ENCODE results near the gene P2RX7. TPM values are rescaled to one million over a fixed set of nuclear protein-coding genes. Genes with fewer than 3 reads are reported as not detected.

Gene P2RX7
- total and polyA plus RNA-seq, 9 of the 15 experiments (the other 6 are each of a cell fraction or from before 2014, with no cell fraction given) = 0.04 to 0.65 (median 0.30) TPM

GRCh38 chr12:121128908-121129810 lies 3.5 kb upstream of the P2RX7 start (continued):
- TF ChIP-seq AFF4 (CRISPR knock-in tag; IDR thresholded peaks at IDR 0.05) = 0 out of 2 replicates have a peak, but pooled peaks have one; percentile 47
- TF ChIP-seq HDAC3 (IDR thresholded peaks at IDR 0.05; ENCODE audit: borderline replicate concordance, partially characterized antibody) = no peak
- peak; percentile 92 for TF ChIP-seq VEZF1 (CRISPR knock-in tag; IDR thresholded peaks at IDR 0.05)
- TF ChIP-seq GTF2E2 (tag; IDR thresholded peaks at IDR 0.05) = peak; percentile 74; the same call in 1 of the 2 replicates
- peak; percentile 45 for TF ChIP-seq BRD9 (IDR thresholded peaks at IDR 0.05; ENCODE audit: low read depth, partially characterized antibody)
- TF ChIP-seq TCF7L2 (IDR thresholded peaks at IDR 0.05; ENCODE audit: low read depth, low read length) = no peak
- TF ChIP-seq STAG1 (CRISPR knock-in tag; IDR thresholded peaks at IDR 0.05; ENCODE audit: borderline replicate concordance) = no peak
- no peak for TF ChIP-seq DMBX1 (CRISPR knock-in tag; IDR thresholded peaks at IDR 0.05; ENCODE audit: borderline replicate concordance)
- TF ChIP-seq NFRKB (IDR thresholded peaks at IDR 0.05; ENCODE audit: low read depth) = peak; percentile 84
- TF ChIP-seq MNT (conservative IDR thresholded peaks at IDR 0.05) = peak in 1 of 2 experiments; percentile 50; a peak in 1 of 4 replicates
- peak; percentile 30 for TF ChIP-seq POLR2B (IDR thresholded peaks at IDR 0.05; ENCODE audit: low read depth, partially characterized antibody)
- TF ChIP-seq BRCA1 (IDR thresholded peaks at IDR 0.05) = no peak
- no peak for TF ChIP-seq BRCA1 (CRISPR knock-in tag; IDR thresholded peaks at IDR 0.05)
- peak; percentile 82 for TF ChIP-seq ZNF384 (IDR thresholded peaks at IDR 0.05; ENCODE audit: low read depth, low read length)
- peak; percentile 65 for TF ChIP-seq USF2 (CRISPR knock-in tag; IDR thresholded peaks at IDR 0.05)
- TF ChIP-seq E2F8 (IDR thresholded peaks at IDR 0.05; ENCODE audit: low read depth, partially characterized antibody) = peak; percentile 79
